Activated naive CD8-positive, alpha-beta T cell (primary cell): ENCODE results near the gene MAP4.

Source experiments
- H3K27ac Mint-ChIP-seq: one replicate; pipeline ENCODE4 v1.8.0; 2021; ENCODE audit warnings: mixed read lengths
- H3K27me3 Mint-ChIP-seq: one replicate; pipeline ENCODE4 v1.8.0; 2021; ENCODE audit warnings: mixed read lengths
- H3K36me3 Mint-ChIP-seq: one replicate; pipeline ENCODE4 v1.8.0; 2021; ENCODE audit warnings: mixed read lengths
- H3K4me1 Mint-ChIP-seq: one replicate; pipeline ENCODE4 v1.8.0; 2021; ENCODE audit warnings: low read depth, mixed read lengths
- H3K4me3 Mint-ChIP-seq: one replicate; pipeline ENCODE4 v1.8.0; 2021; ENCODE audit warnings: mild to moderate bottlenecking, mixed read lengths
- H3K9me3 Mint-ChIP-seq: one replicate; pipeline ENCODE4 v1.8.0; 2021; ENCODE audit warnings: low read depth, mixed read lengths

Gene MAP4

GRCh38 chr3:47856669-47857068 is 159.5 kb downstream of the MAP4 start:
- peaks cover 3% of the 10 kb centered on the region for H3K36me3 Mint-ChIP-seq
- no peak overlapping the region for H3K4me3 Mint-ChIP-seq
- H3K27me3 Mint-ChIP-seq = no peaks in the 10 kb centered on the region
- no peak overlapping the region for H3K27ac Mint-ChIP-seq
- no peaks in the 10 kb centered on the region for H3K9me3 Mint-ChIP-seq
- no peaks in the 10 kb centered on the region for H3K4me1 Mint-ChIP-seq

GRCh38 chr3:47855461-47856383 is 160.5 kb downstream of the MAP4 start:
- H3K4me1 Mint-ChIP-seq = no peaks in the 10 kb centered on the region
- no peaks in the 10 kb centered on the region for H3K9me3 Mint-ChIP-seq
- no peaks in the 10 kb centered on the region for H3K27me3 Mint-ChIP-seq
- no peak overlapping the region for H3K27ac Mint-ChIP-seq
- no peak overlapping the region for H3K4me3 Mint-ChIP-seq
- H3K36me3 Mint-ChIP-seq = peaks cover 3% of the 10 kb centered on the region

- Mint-ChIP-seq H3K27ac (no peak overlapping the region), H3K4me1 (no peaks in the 10 kb centered on the region), H3K9me3 (no peaks in the 10 kb centered on the region), H3K36me3 (peaks cover 3% of the 10 kb centered on the region), H3K27me3 (no peaks in the 10 kb centered on the region), H3K4me3 (no peak overlapping the region)
Observed at GRCh38 chr3:47854720-47855455, 161.3 kb downstream of the MAP4 start.

- no peaks in the 10 kb centered on the region for H3K4me1 Mint-ChIP-seq
- no peaks in the 10 kb centered on the region for H3K9me3 Mint-ChIP-seq
- peaks cover 3% of the 10 kb centered on the region for H3K36me3 Mint-ChIP-seq
- no peaks in the 10 kb centered on the region for H3K27me3 Mint-ChIP-seq
- no peak overlapping the region for H3K4me3 Mint-ChIP-seq
- no peak overlapping the region for H3K27ac Mint-ChIP-seq
Observed at GRCh38 chr3:47854267-47854666, 161.9 kb downstream of the MAP4 start.

- Mint-ChIP-seq H3K4me3 (no peak overlapping the region), H3K4me1 (no peaks in the 10 kb centered on the region), H3K36me3 (peaks cover 3% of the 10 kb centered on the region), H3K27me3 (no peaks in the 10 kb centered on the region), H3K27ac (no peak overlapping the region), H3K9me3 (no peaks in the 10 kb centered on the region)
Observed at GRCh38 chr3:47852604-47853602, 163.3 kb downstream of the MAP4 start.

- H3K27ac Mint-ChIP-seq = no peak overlapping the region
- no peaks in the 10 kb centered on the region for H3K27me3 Mint-ChIP-seq
- H3K4me3 Mint-ChIP-seq = no peak overlapping the region
- H3K4me1 Mint-ChIP-seq = no peaks in the 10 kb centered on the region
- peaks cover 3% of the 10 kb centered on the region for H3K36me3 Mint-ChIP-seq
- H3K9me3 Mint-ChIP-seq = no peaks in the 10 kb centered on the region
Observed at GRCh38 chr3:47851888-47852603, 164.2 kb downstream of the MAP4 start.

- H3K36me3 Mint-ChIP-seq = peaks cover 3% of the 10 kb centered on the region
- peak overlapping the region; percentile 28 for H3K27ac Mint-ChIP-seq
- H3K4me1 Mint-ChIP-seq = no peaks in the 10 kb centered on the region
- no peak overlapping the region for H3K4me3 Mint-ChIP-seq
- no peaks in the 10 kb centered on the region for H3K9me3 Mint-ChIP-seq
- no peaks in the 10 kb centered on the region for H3K27me3 Mint-ChIP-seq
Observed at GRCh38 chr3:47850564-47851410, 165.4 kb downstream of the MAP4 start.

- Mint-ChIP-seq H3K27me3 (no peaks in the 10 kb centered on the region), H3K4me1 (no peaks in the 10 kb centered on the region), H3K36me3 (peaks cover 3% of the 10 kb centered on the region), H3K9me3 (no peaks in the 10 kb centered on the region), H3K4me3 (no peak overlapping the region), H3K27ac (no peak overlapping the region)
Observed at GRCh38 chr3:47849699-47850563, 166.3 kb downstream of the MAP4 start.

GRCh38 chr3:47849186-47849698 is 167.0 kb downstream of the MAP4 start:
- peaks cover 1% of the 10 kb centered on the region for H3K4me1 Mint-ChIP-seq
- H3K27me3 Mint-ChIP-seq = no peaks in the 10 kb centered on the region
- no peaks in the 10 kb centered on the region for H3K9me3 Mint-ChIP-seq
- H3K27ac Mint-ChIP-seq = no peak overlapping the region
- H3K4me3 Mint-ChIP-seq = no peak overlapping the region
- peaks cover 4% of the 10 kb centered on the region for H3K36me3 Mint-ChIP-seq

GRCh38 chr3:47848599-47849117 is 167.6 kb downstream of the MAP4 start:
- H3K9me3 Mint-ChIP-seq = no peaks in the 10 kb centered on the region
- no peak overlapping the region for H3K27ac Mint-ChIP-seq
- H3K4me1 Mint-ChIP-seq = peaks cover 1% of the 10 kb centered on the region
- peaks cover 4% of the 10 kb centered on the region for H3K36me3 Mint-ChIP-seq
- H3K27me3 Mint-ChIP-seq = no peaks in the 10 kb centered on the region
- no peak overlapping the region for H3K4me3 Mint-ChIP-seq

- Mint-ChIP-seq H3K4me1 (peaks cover 1% of the 10 kb centered on the region), H3K9me3 (no peaks in the 10 kb centered on the region), H3K36me3 (peaks cover 4% of the 10 kb centered on the region), H3K4me3 (no peak overlapping the region), H3K27me3 (no peaks in the 10 kb centered on the region), H3K27ac (no peak overlapping the region)
Observed at GRCh38 chr3:47847801-47848518, 168.3 kb downstream of the MAP4 start.

- no peak overlapping the region for H3K4me3 Mint-ChIP-seq
- peaks cover 1% of the 10 kb centered on the region for H3K4me1 Mint-ChIP-seq
- H3K27ac Mint-ChIP-seq = no peak overlapping the region
- H3K9me3 Mint-ChIP-seq = no peaks in the 10 kb centered on the region
- H3K36me3 Mint-ChIP-seq = peaks cover 4% of the 10 kb centered on the region
- H3K27me3 Mint-ChIP-seq = no peaks in the 10 kb centered on the region
Observed at GRCh38 chr3:47847260-47847659, 169.0 kb downstream of the MAP4 start.
